Endometrial microvascular endothelial cells (primary cell): Measurements from ENCODE around the gene DDX56. TPM values are rescaled to one million over a fixed set of nuclear protein-coding genes. Genes with fewer than 3 reads are reported as not detected.

ENCODE experiments used
- in situ Hi-C: cut with HindIII; loops from 2 replicates; pipeline ENCODE4 v1.10.0; 2017; ENCODE audit warnings: low sequenced_read_pairs, low pct_unique_long_range_greater_than_20kb; ENCODE audit errors: inconsistent ontology term
- total RNA-seq: library from RNA; depleted of rRNA; stranded (reverse); fragments of >200 nt; gene quantifications from one replicate; pipeline ENCODE4 v1.2.3, GENCODE V29; 2015; ENCODE audit errors: inconsistent ontology term

The DDX56 gene
- total RNA-seq, 1 donor from 2014 or later: 89.1 TPM

- in situ Hi-C loops: no loop called here
Observed at GRCh38 chr7:44539669-44540506, 33.8 kb downstream of the DDX56 start.

GRCh38 chr7:44538798-44539668 lies 34.7 kb downstream of the DDX56 start:
- in situ Hi-C loops: no loop called here

DNA sequence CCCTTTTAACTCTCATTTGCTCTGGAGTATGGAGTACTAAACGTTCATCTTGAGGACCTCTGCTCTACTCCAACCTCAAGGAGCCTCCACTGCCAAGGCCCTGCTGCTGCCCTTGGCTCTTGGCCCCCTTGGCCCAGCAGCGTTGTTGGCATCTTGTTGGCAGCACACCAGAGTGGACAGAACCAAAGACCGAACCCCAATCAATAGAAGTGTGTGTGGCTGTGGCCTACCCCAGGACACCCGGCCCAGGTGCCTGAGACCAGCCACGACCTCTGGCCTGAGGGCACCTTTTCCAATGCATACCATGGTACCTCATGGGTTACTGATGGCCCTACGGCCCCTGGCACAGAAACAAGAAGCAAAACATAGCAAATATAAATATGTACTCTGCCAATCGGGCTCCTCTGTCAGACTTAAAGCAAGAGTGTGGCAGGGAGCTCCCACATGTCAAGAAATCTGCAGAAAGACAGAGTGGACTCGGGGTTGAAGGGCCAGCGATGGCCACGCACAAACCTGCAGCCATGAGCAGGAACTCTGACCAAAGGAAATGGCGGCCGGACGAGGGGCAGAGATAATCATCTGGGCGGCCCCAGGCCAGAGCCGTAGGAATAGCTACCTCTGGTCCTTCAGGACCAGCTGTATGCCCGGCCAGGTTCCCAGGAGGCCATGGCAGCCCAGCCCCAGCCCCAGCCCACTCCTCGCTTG lies 35.5 kb downstream of the DDX56 start:
- in situ Hi-C loops: no loop called here

DNA sequence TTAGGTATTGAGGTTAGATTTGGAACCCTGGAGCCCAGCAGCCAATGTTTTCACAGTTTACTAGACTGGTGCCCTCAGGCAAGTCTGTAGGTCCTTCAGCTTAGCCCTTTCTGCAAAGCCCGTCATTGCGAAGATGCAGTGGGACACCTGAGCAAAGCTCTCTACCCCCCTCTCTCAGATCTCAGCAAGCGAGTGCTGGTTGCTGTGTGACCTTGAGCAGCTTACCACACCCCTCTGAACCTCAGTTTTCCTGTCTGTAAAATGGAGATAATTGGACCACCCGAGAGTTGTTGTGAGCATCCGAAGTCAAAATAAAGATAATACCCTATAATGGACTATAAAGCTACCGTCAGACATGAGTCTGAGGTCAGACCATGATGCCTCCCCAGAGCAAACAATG lies 36.3 kb downstream of the DDX56 start:
- in situ Hi-C loops: no loop called here

DNA sequence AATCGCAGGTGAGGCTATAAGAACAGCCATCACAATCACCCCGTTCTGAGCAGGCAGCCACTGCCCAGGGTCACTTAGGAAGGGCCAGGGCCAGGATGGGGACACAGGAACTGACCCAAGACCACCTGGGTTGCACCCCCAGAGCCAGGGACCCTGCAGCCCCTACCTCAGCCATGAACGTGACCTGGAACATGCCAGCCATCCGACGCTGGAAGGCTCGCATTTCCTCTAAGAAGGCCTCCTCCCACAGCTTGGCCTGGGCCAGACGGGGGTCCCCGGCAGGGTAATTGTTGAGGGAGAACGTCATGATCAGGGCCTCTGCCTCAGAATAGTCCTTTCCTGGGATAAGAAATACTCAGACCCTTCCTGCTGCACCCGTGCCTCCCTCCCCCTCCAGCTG lies 37.6 kb downstream of the DDX56 start:
- in situ Hi-C loops: no loop called here

GRCh38 chr7:44535348-44536064 lies 38.2 kb downstream of the DDX56 start:
- in situ Hi-C loops: no loop called here

- in situ Hi-C loops: no loop called here
Observed at GRCh38 chr7:44534501-44534900, 39.2 kb downstream of the DDX56 start.

GRCh38 chr7:44534087-44534486 lies 39.6 kb downstream of the DDX56 start:
- in situ Hi-C loops: no loop called here

DNA sequence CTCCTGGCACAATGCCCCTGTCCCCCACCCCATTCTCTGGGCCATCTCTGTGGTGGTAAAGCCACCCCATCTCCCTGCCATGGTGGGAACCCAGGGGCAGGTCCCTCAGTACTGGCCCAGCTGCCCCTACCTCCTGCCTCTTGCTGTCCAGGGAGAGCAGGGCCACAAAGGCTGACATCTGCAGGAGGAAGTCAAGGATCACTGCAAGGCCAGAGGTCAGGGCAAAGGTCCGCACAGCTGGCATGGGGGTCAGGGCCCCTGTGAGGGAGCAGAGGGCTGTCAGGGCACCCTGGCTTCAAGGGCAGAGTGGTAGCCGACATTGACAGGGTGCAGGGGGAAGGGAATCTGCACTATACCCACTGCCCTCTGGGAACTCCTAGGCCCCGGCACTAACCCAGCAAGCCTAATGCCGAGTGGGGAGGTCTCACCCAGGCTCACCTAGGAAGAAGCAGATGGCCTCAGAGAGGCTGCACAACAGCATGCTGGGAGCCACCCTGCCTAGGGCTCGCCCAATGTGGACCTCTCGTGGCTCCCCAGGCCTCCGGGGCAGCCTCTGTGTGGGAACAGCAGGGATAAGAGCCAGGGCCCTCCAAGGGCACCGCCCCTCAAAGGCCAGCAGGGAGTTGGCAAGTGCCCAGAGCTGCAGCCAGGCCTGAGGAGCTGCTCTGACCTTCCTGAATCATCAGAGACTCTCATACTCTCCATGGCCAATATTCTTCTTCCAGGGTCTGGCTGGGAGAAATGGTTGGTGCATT lies 40.2 kb downstream of the DDX56 start:
- in situ Hi-C loops: no loop called here

GRCh38 chr7:44531421-44532380 lies 42.0 kb downstream of the DDX56 start:
- in situ Hi-C loops: no loop called here

DNA sequence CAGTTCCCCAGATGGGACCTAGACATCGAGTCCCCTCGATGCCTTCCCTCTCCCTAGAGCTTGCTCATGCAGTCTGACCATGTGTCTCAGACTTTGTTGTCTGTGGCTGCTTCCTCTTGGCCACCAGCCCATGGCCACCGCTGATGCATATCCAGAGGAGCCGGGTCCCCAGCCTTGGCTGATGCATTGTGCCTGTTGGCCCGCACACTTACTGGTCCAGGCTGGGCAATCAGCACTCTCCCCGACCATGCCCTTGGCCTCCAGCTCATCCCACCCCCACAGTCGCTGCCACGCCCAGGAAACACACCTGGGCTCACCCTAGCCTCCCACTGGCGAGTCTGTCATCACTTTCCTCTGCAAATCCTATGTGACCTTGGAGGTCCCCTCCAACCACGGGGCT lies 42.7 kb downstream of the DDX56 start:
- in situ Hi-C loops: no loop called here

- in situ Hi-C loops: no loop called here
Observed at GRCh38 chr7:44524811-44525388, 48.8 kb downstream of the DDX56 start.

DNA sequence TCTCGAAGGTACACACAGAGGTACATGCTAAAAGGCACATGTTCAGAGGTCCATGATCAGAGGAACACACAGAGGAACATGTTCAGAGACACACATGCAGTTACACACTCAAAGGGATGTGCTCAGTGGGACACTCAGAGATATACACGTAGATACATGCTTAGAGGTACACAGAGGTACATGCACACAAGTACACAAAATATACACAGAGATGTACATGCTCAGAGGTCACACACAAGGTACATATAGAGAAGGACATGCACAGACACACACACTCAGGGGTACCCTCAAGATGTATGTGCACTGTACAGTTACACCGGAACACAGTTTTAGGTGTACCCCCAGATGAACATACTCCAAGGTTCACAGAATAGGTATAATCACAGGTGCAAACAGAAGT lies 51.4 kb downstream of the DDX56 start:
- in situ Hi-C loops: no loop called here

DNA sequence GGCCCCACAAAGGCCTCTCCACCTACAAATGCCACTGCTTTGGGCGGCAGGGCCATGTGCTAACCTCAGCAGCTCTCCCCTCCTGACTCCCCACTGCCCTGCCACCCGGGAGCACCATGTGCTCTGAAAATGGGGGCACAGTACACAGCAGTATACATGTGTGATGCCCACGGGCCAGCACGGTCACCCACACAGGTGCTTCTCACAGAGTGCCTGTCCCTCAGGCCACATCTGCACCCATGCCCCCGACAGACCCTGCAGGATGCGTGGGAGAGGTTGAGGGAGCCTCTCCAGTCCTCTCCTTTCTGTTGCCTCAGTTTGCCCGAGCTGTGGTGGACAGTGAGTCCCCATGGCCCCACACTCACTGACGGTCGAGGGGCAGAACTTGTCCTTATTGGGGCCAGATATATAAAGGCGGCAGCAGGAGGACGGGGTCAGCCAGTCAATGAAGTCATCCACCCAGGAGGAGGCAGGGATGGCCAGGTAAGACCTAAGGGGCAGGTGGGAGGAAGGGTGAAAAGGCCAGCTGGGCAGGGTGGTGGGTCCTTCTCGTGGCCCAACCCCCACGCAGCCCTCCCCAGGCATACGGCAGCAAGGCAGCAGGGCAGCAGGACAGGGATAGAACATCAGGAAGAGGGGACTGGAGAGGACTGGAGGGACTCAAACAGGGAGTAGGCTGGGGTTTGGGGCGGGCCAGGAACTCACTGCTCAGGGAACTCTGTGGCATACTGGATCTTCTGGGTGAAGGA lies 52.2 kb downstream of the DDX56 start:
- in situ Hi-C loops: no loop called here

DNA sequence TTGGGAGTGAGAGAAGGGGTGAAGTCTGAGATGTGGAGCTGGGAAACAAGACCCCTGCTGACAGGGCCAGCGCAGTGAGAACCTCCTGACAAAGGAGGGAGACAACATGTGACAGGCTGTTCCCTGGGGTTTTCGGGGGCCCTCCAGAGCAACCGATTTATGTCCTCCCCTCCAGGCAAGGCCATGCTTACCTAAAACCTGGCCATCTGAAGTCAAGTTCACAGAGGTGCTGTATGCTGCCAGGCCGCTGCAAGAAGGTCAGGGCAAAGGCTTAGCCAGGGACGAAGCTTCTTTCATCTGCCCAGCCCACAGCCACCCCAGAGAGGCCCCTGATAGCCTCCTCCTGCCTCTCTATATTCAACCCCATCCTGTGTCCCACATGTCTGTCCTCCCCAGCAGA lies 53.1 kb downstream of the DDX56 start:
- in situ Hi-C loops: no loop called here

- in situ Hi-C loops: no loop called here
Observed at GRCh38 chr7:44519546-44519945, 54.2 kb downstream of the DDX56 start.
